Measurements from ENCODE around the gene HOXA4.

HOXA4 gene

DNA sequence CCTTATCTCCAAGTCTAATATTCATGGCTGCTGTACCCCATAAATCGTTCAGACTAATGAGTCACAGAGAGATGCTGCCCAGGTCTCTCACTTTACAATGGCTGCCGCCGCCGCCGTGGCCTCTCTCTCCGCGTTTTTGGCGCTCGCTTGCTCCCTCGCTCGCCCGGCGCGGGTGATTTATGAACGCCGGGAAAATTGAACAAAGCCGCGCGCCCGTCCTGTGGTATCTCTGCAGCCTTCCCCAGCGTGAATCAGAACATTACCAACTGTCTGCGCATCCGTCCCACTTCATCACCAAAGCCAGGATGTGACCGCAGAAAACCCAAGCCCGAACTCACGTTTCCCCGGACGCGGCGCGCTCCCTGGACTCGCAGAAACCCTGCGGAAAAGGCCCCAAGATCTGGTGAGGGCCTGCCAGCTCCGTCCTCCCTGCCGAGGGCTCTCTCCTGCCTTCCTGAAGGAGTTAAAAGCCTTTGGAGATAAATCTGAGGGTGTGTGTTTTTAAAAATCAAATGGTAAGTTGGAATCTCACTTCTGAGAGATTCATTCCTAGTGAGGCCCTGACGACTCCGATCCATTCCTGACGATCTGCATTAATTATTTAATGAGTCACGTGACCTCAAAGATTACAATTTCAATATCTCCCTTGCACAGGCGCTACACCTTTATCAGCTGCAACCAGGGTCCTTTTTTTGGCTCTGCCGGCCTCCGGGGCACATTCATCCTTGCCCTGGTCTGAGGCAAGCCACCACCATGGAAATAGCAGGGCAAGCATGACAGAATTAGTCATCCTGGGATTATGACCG is 6.3 kb downstream of the HOXA4 start:
- POLR2A ChIA-PET, result no interaction called here
- CTCF ChIA-PET, result no interaction called here
- DNase-seq (ENCODE audit: extremely low spot score), result no peak
- no peak for TF ChIP-seq CTCF (IDR thresholded peaks at IDR 0.05; ENCODE audit: control extremely low read depth, extremely low read depth, low read depth, missing control alignments)

DNA sequence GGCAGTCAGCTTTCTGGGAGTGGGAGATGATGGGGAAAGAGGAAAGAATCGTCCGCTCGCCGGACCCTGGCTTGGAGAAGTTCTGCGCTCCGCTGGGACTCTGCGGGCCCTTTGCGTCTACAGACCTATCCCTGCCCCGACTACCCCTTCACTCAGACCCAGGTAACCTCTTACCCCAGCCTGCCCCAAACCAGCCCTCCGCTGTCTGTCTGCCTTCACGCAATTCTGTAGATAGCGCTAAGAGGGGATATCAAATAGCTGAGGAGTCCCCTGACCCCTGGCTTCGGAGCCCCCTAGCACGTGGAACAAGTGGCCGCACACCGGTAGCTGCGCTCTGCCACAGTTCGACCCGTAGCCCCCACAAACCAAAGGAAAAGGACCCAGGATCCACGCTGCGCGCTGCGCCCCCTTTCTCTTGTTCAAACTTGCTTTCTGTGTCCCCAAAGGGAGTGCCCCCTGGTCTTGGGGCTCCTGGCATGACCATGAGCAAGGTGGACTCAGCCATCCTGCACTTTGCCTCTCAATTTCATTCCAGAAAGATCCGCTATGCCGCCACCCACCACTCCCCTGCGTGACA is 7.0 kb downstream of the HOXA4 start:
- POLR2A ChIA-PET, result no interaction called here
- no peak for DNase-seq (ENCODE audit: extremely low spot score)
- CTCF ChIA-PET, result no interaction called here
- no peak for TF ChIP-seq CTCF (IDR thresholded peaks at IDR 0.05; ENCODE audit: control extremely low read depth, extremely low read depth, low read depth, missing control alignments)

- TF ChIP-seq CTCF (IDR thresholded peaks at IDR 0.05; ENCODE audit: control extremely low read depth, extremely low read depth, low read depth, missing control alignments), result no peak
- CTCF ChIA-PET, result no interaction called here
- no peak for DNase-seq (ENCODE audit: extremely low spot score)
- POLR2A ChIA-PET, result no interaction called here
Measured at GRCh38 chr7:27123007-27123476, 7.5 kb downstream of the HOXA4 start.

DNA sequence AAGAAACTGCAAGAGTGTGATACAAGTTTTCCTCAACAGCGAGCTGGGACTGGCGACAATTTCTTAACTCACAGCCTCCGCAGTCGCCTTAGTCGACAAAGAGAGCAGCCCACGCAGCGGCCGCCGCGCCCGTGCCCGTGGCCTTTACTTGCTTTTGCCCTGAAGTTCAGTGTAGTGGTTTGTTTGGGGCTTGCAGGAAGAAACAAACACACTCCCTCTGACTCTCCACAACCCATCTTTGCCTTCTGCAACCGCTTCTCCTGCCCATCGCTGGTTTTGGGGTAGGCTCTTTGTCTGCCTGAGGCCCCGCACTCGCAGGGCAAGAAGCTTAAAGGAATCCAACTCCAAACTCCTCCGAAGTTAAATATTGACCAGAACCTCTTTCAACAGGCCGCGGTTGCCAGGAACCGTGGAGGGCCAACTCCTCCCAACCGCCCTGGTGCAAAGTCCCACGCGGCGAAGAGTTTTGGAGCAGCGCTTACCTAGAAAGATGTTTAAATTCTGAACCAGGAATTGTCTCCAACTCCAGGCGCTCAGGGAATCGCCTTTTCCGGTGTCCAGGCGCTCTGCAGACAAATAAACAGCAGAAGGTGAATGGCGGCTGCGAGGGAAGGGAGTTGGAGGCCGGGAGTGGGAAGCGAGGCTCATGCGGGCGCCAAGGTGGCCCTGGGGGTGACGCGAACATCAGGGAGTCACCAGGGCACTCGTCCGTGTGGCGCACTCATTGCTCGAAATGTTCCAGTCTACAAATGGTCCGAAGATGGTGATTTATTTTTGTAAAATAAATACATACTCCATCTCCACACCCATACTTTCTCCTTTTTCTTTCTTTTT is 8.3 kb downstream of the HOXA4 start:
- no peak for DNase-seq (ENCODE audit: extremely low spot score)
- POLR2A ChIA-PET, result no interaction called here
- CTCF ChIA-PET, result no interaction called here
- no peak for TF ChIP-seq CTCF (IDR thresholded peaks at IDR 0.05; ENCODE audit: control extremely low read depth, extremely low read depth, low read depth, missing control alignments)

- ChIA-PET CTCF (no interaction called here), POLR2A (no interaction called here)
- no peak for TF ChIP-seq CTCF (IDR thresholded peaks at IDR 0.05; ENCODE audit: control extremely low read depth, extremely low read depth, low read depth, missing control alignments)
- DNase-seq (ENCODE audit: extremely low spot score), result no peak
Measured at GRCh38 chr7:27121684-27122076, 8.9 kb downstream of the HOXA4 start.

GRCh38 chr7:27119412-27119911 is 11.1 kb downstream of the HOXA4 start:
- no peak for DNase-seq (ENCODE audit: extremely low spot score)
- TF ChIP-seq CTCF (IDR thresholded peaks at IDR 0.05; ENCODE audit: control extremely low read depth, extremely low read depth, low read depth, missing control alignments), result no peak
- ChIA-PET POLR2A (no interaction called here), CTCF (interaction anchor here (1.3 to 1.4 kb wide), 3 partner anchors 9 to 14 kb away, joined by 3 read pairs; no protein-coding TSS in a partner anchor)
